ENCODE data around the gene MET. TPM values are rescaled to one million over a fixed set of nuclear protein-coding genes. Genes with fewer than 3 reads are reported as not detected.

Gene MET
- total and polyA plus RNA-seq, 2 donors (not counting 1 experiment from before 2014, with no cell fraction given), result 33.4 to 44.4 TPM

- H3K4me3 ChIP-seq (replicated peaks in 1 of 4; ENCODE audit: control extremely low read depth in 1 of 4, insufficient read depth in 1 of 4, low read depth in 3 of 4, low read length in 4 of 4), result no peak overlapping the region
- H3K27ac ChIP-seq (ENCODE audit: insufficient read depth, low read length), result no peak overlapping the region
- no peaks in the 10 kb centered on the region for H3K9me3 ChIP-seq (ENCODE audit: control insufficient read depth, insufficient read depth, low read depth, low read length)
- no peak overlapping the region for H3K4me2 ChIP-seq (ENCODE audit: extremely low read depth, insufficient read depth, low read length)
- no peaks in the 10 kb centered on the region for H4K20me1 ChIP-seq (ENCODE audit: control insufficient read depth, extremely low read depth, insufficient read depth, low read length)
- peaks cover 25% of the 10 kb centered on the region for H3K79me2 ChIP-seq (ENCODE audit: control insufficient read depth, insufficient read depth, low read length)
- no peak overlapping the region for H2AFZ ChIP-seq (ENCODE audit: low read length)
- H3K27me3 ChIP-seq (ENCODE audit: control insufficient read depth, insufficient read depth, low read length), result no peaks in the 10 kb centered on the region
- no peaks in the 10 kb centered on the region for H3K4me1 ChIP-seq (ENCODE audit: control insufficient read depth, extremely low read depth, insufficient read depth, low read length)
- peak in 1 of 2 donors; percentile 35 for DNase-seq (ENCODE audit: low read depth in 2 of 2)
- TF ChIP-seq EZH2 (IDR thresholded peaks at IDR 0.05; ENCODE audit: low read length, missing control alignments) (no peak), CTCF (conservative IDR thresholded peaks at IDR 0.05 in 1 of 2, IDR thresholded peaks at IDR 0.05 in 1 of 2; ENCODE audit: low read depth in 1 of 2, low read length in 2 of 2) (no peak)
- H3K36me3 ChIP-seq (ENCODE audit: control insufficient read depth, insufficient read depth, low read length), result no peaks in the 10 kb centered on the region
- no peak overlapping the region for H3K9ac ChIP-seq (ENCODE audit: insufficient read depth, low read length)
Measured at GRCh38 chr7:116679500-116679899, 7.5 kb downstream of the MET start.

GRCh38 chr7:116683786-116684185 lies 11.8 kb downstream of the MET start:
- Histone ChIP-seq H2AFZ (ENCODE audit: low read length) (no peak overlapping the region), H3K4me1 (ENCODE audit: control insufficient read depth, extremely low read depth, insufficient read depth, low read length) (peaks cover 3% of the 10 kb centered on the region), H3K9me3 (ENCODE audit: control insufficient read depth, insufficient read depth, low read depth, low read length) (no peaks in the 10 kb centered on the region), H3K9ac (ENCODE audit: insufficient read depth, low read length) (no peak overlapping the region), H3K27ac (ENCODE audit: insufficient read depth, low read length) (no peak overlapping the region), H3K36me3 (ENCODE audit: control insufficient read depth, insufficient read depth, low read length) (no peaks in the 10 kb centered on the region), H3K4me2 (ENCODE audit: extremely low read depth, insufficient read depth, low read length) (no peak overlapping the region), H3K4me3 (replicated peaks in 1 of 4; ENCODE audit: control extremely low read depth in 1 of 4, insufficient read depth in 1 of 4, low read depth in 3 of 4, low read length in 4 of 4) (no peak overlapping the region), H3K27me3 (ENCODE audit: control insufficient read depth, insufficient read depth, low read length) (no peaks in the 10 kb centered on the region), H3K79me2 (ENCODE audit: control insufficient read depth, insufficient read depth, low read length) (peaks cover 10% of the 10 kb centered on the region), H4K20me1 (ENCODE audit: control insufficient read depth, extremely low read depth, insufficient read depth, low read length) (no peaks in the 10 kb centered on the region)
- DNase-seq (ENCODE audit: low read depth in 2 of 2), result no peak
- TF ChIP-seq CTCF (conservative IDR thresholded peaks at IDR 0.05 in 1 of 2, IDR thresholded peaks at IDR 0.05 in 1 of 2; ENCODE audit: low read depth in 1 of 2, low read length in 2 of 2), result no peak
- TF ChIP-seq EZH2 (IDR thresholded peaks at IDR 0.05; ENCODE audit: low read length, missing control alignments), result no peak

- Histone ChIP-seq H3K27me3 (ENCODE audit: control insufficient read depth, insufficient read depth, low read length) (no peaks in the 10 kb centered on the region), H3K4me3 (replicated peaks in 1 of 4; ENCODE audit: control extremely low read depth in 1 of 4, insufficient read depth in 1 of 4, low read depth in 3 of 4, low read length in 4 of 4) (no peak overlapping the region), H4K20me1 (ENCODE audit: control insufficient read depth, extremely low read depth, insufficient read depth, low read length) (no peaks in the 10 kb centered on the region), H3K4me2 (ENCODE audit: extremely low read depth, insufficient read depth, low read length) (no peak overlapping the region), H2AFZ (ENCODE audit: low read length) (no peak overlapping the region), H3K79me2 (ENCODE audit: control insufficient read depth, insufficient read depth, low read length) (peaks cover 9% of the 10 kb centered on the region), H3K36me3 (ENCODE audit: control insufficient read depth, insufficient read depth, low read length) (no peaks in the 10 kb centered on the region), H3K9me3 (ENCODE audit: control insufficient read depth, insufficient read depth, low read depth, low read length) (no peaks in the 10 kb centered on the region), H3K27ac (ENCODE audit: insufficient read depth, low read length) (no peak overlapping the region), H3K4me1 (ENCODE audit: control insufficient read depth, extremely low read depth, insufficient read depth, low read length) (peaks cover 3% of the 10 kb centered on the region), H3K9ac (ENCODE audit: insufficient read depth, low read length) (no peak overlapping the region)
- TF ChIP-seq EZH2 (IDR thresholded peaks at IDR 0.05; ENCODE audit: low read length, missing control alignments), result no peak
- no peak for TF ChIP-seq CTCF (conservative IDR thresholded peaks at IDR 0.05 in 1 of 2, IDR thresholded peaks at IDR 0.05 in 1 of 2; ENCODE audit: low read depth in 1 of 2, low read length in 2 of 2)
- no peak for DNase-seq (ENCODE audit: low read depth in 2 of 2)
Measured at GRCh38 chr7:116686033-116686432, 14.0 kb downstream of the MET start.

Measured in fibroblast of lung (primary cell).